Spleen (tissue), 11 donors: ENCODE measurements around the gene TREM2. TPM values are rescaled to one million over a fixed set of nuclear protein-coding genes. Genes with fewer than 3 reads are reported as not detected.
"Not testable (repeated sequence)": the region's sequence is repeated elsewhere in the genome, so short reads cannot be mapped to it uniquely, and the experiment has no call there.

Source experiments
- DNase-seq: peaks from one replicate; pipeline ENCODE4 v3.0.0-alpha.2; 2020
- H3K27ac ChIP-seq, 8 donors: fragments of 200-600 bp; sonication (generic) in 7 of 8; 1 replicate in 4 of 8; 2 replicates in 4 of 8; pipeline versions ENCODE4 v1.5.0 to v1.8.0; 2016 to 2021; ENCODE audit warnings: inconsistent platforms in 4 of 8, mild to moderate bottlenecking in 4 of 8, moderate library complexity in 1 of 8
- H3K27me3 ChIP-seq, 7 donors: fragments of 200-600 bp; sonication (generic) in 6 of 7; replicated peaks in 1 of 7; 1 replicate in 4 of 7; 2 replicates in 3 of 7; pipeline versions ENCODE4 v1.5.0 to v1.8.0; 2016 to 2021; ENCODE audit warnings: inconsistent platforms in 3 of 7, mild to moderate bottlenecking in 1 of 7
- H3K36me3 ChIP-seq, 6 donors: fragments of 200-600 bp; sonication (generic) in 5 of 6; 1 replicate in 4 of 6; 2 replicates in 2 of 6; pipeline versions ENCODE4 v1.5.0 to v1.8.0; 2016 to 2021; ENCODE audit warnings: inconsistent platforms in 2 of 6
- H3K4me1 ChIP-seq, 6 donors: fragments of 200-600 bp; sonication (generic) in 5 of 6; 1 replicate in 3 of 6; 2 replicates in 3 of 6; pipeline versions ENCODE4 v1.5.0 to v1.8.0; 2016 to 2021; ENCODE audit warnings: inconsistent platforms in 3 of 6
- H3K4me3 ChIP-seq, 8 donors: fragments of 200-600 bp; sonication (generic) in 7 of 8; 1 replicate in 4 of 8; 2 replicates in 4 of 8; pipeline versions ENCODE4 v1.5.0 to v1.8.0; 2016 to 2021; ENCODE audit warnings: inconsistent platforms in 4 of 8, mild to moderate bottlenecking in 4 of 8, moderate library complexity in 2 of 8
- H3K9me3 ChIP-seq, 8 donors: fragments of 200-600 bp; sonication (generic) in 7 of 8; 1 replicate in 4 of 8; 2 replicates in 4 of 8; pipeline versions ENCODE4 v1.5.0 to v1.8.0; 2016 to 2021; ENCODE audit warnings: inconsistent platforms in 4 of 8
- CTCF ChIP-seq, 11 experiments: fragments of 200-600 bp in 7 of 11; fragments of 450-650 bp in 4 of 11; sonication (generic) in 4 of 11; IDR thresholded peaks in 8 of 11; conservative IDR thresholded peaks in 3 of 11; 1 replicate in 7 of 11; 2 replicates in 4 of 11; pipeline versions ENCODE4 v1.4.0 to v1.8.0; 2016 to 2021; ENCODE audit warnings: antibody characterized with exemption in 11 of 11, inconsistent platforms in 4 of 11, mild to moderate bottlenecking in 1 of 11
- POLR2A ChIP-seq, 3 donors: fragments of 450-650 bp; IDR thresholded peaks; one replicate each; pipeline ENCODE4 v1.5.1; 2017; ENCODE audit warnings: antibody characterized with exemption in 3 of 3, mild to moderate bottlenecking in 1 of 3
- POLR2AphosphoS5 ChIP-seq, 3 donors: sonication (generic); formaldehyde crosslinking; IDR thresholded peaks; one replicate each; pipeline ENCODE4 v1.5.1; 2017; ENCODE audit warnings: antibody characterized with exemption in 3 of 3
- WGBS, 5 donors: extraction: QIAGEN DNeasy Blood & Tissue Kit in 3 of 5; methylation state at CpG; one replicate each; pipeline versions ENCODE4 v1.1.5 to v1.1.7; 2013 to 2018; 5-methylcytosine and 5-hydroxymethylcytosine counted together
- intact Hi-C: fragments of 100-400 bp; cut with DNase I; formaldehyde crosslinking; loops from one replicate; pipeline ENCODE4 v1.15.0; 2023; ENCODE audit warnings: low total_unique reads
- polyA plus RNA-seq, 3 donors: library from polyadenylated mRNA; stranded (reverse); fragments of 200-250 nt; gene quantifications; one replicate each; pipeline ENCODE4 v1.2.1, GENCODE V29; 2013
- total RNA-seq, 7 donors: library from RNA; depleted of rRNA in 3 of 7; stranded (reverse); fragments of >200 nt in 3 of 7; fragmentation: NEBNext Ultra II Directional in 4 of 7; extraction: Animal tissue kit (Norgen Biotek cat#: 25700) in 4 of 7; gene quantifications; one replicate each; pipeline versions ENCODE4 v1.1.0 to v1.2.1, GENCODE V29; 2016 to 2021
- donor health status: healthy with polysubstance abuse.
- donor health status: DM: no; HTN: no; CAD: no; lungs with moderate emphysema.
- donor health status: DM: no; HTN: no; CAD: no.
- donor health status: Bipolar disorder and iron deficiency.
- donor health status: healthy.
- donor health status: DM: no; HTN: no; CAD: no.
- donor health status: DM: yes; HTN: yes; CAD: no.

TREM2 gene
- total and polyA plus RNA-seq, 10 donors = 0.59 to 18.3 (median 0.73) TPM; not detected in 4

- intact Hi-C loops = no loop called here
- H3K36me3 ChIP-seq = peaks cover 0 to 77% (median 5%) of the 10 kb centered on the region in 6 donors
- WGBS, 5 donors = 77 to 85% (median 82%) methylated on average over 5 of the region's 5 CpGs
- DNase-seq = no peak
- peaks cover 0 to 67% (median 3%) of the 10 kb centered on the region in 6 donors for H3K4me1 ChIP-seq
- H3K9me3 ChIP-seq = peaks cover 0 to 19% (median 13%) of the 10 kb centered on the region in 8 donors
- H3K27me3 ChIP-seq = peaks cover 0 to 4% (median 0%) of the 10 kb centered on the region in 7 donors
- TF ChIP-seq POLR2A (IDR thresholded peaks at IDR 0.05) (no peak), POLR2AphosphoS5 (IDR thresholded peaks at IDR 0.05) (no peak), CTCF (IDR thresholded peaks at IDR 0.05 in 8 of 11, conservative IDR thresholded peaks at IDR 0.05 in 3 of 11) (no peak)
- peak overlapping the region in 1 of 8 donors; percentile 54 for H3K27ac ChIP-seq
- H3K4me3 ChIP-seq = no peak overlapping the region
Observed at GRCh38 chr6:41193171-41193734, 30.3 kb upstream of the TREM2 start.

DNA sequence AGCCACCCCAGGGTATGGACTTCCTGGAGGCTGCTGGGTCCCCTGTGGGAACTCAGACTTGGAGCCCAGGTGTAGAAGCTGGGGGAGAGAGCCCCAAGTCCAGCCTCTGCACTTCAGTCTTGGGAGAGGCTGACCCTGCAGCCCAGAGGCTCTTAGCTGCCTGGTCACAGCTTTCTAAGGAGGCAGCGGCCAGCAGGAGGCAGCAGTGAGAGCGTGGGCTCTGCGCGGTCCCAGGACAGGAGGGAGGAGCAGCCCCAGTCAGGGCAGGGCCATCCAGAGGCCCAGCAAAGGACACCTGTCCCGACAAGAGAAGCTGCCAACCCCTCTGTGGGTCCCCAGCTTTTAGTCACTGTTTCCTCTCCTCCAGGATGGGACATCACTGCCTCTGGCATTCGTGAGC, 28.7 kb upstream of the TREM2 start:
- Histone ChIP-seq H3K4me1 (peaks cover 0 to 61% (median 3%) of the 10 kb centered on the region in 6 donors), H3K27me3 (peaks cover 0 to 4% (median 0%) of the 10 kb centered on the region in 7 donors), H3K9me3 (peaks cover 0 to 19% (median 13%) of the 10 kb centered on the region in 8 donors), H3K4me3 (no peak overlapping the region), H3K36me3 (peaks cover 0 to 62% (median 5%) of the 10 kb centered on the region in 6 donors), H3K27ac (peak overlapping the region in 1 of 8 donors; percentile 30)
- TF ChIP-seq CTCF (IDR thresholded peaks at IDR 0.05 in 8 of 11, conservative IDR thresholded peaks at IDR 0.05 in 3 of 11) = peak in 10 of 11 experiments; percentile 6 to 77 (median 36)
- TF ChIP-seq POLR2AphosphoS5 (IDR thresholded peaks at IDR 0.05) = peak in 2 of 3 donors; percentile 8 to 66
- no peak for TF ChIP-seq POLR2A (IDR thresholded peaks at IDR 0.05)
- DNase-seq = peak; percentile 85
- intact Hi-C loops = no loop called here
- WGBS, 5 donors = 24 to 51% (median 34%) methylated on average over 5 to 6 of the region's 6 CpGs

- Histone ChIP-seq H3K4me3 (no peak overlapping the region), H3K4me1 (peaks cover 0 to 61% (median 11%) of the 10 kb centered on the region in 6 donors), H3K27ac (peak overlapping the region in 1 of 8 donors; percentile 37), H3K27me3 (peaks cover 0 to 4% (median 0%) of the 10 kb centered on the region in 7 donors), H3K9me3 (peaks cover 0 to 19% (median 13%) of the 10 kb centered on the region in 8 donors), H3K36me3 (peaks cover 0 to 55% (median 5%) of the 10 kb centered on the region in 6 donors)
- TF ChIP-seq POLR2AphosphoS5 (IDR thresholded peaks at IDR 0.05) (no peak), CTCF (IDR thresholded peaks at IDR 0.05 in 8 of 11, conservative IDR thresholded peaks at IDR 0.05 in 3 of 11) (no peak), POLR2A (IDR thresholded peaks at IDR 0.05) (no peak)
- DNase-seq = no peak
- intact Hi-C loops = no loop called here
- WGBS, 5 donors = 78 to 90% (median 86%) methylated on average over 3 of the region's 3 CpGs
Observed at GRCh38 chr6:41190791-41191190, 27.9 kb upstream of the TREM2 start.

GRCh38 chr6:41189967-41190366, 27.1 kb upstream of the TREM2 start:
- H3K4me3 ChIP-seq = no peak overlapping the region
- H3K27ac ChIP-seq = peak overlapping the region in 1 of 8 donors; percentile 37
- TF ChIP-seq POLR2A (IDR thresholded peaks at IDR 0.05) (no peak), CTCF (IDR thresholded peaks at IDR 0.05 in 8 of 11, conservative IDR thresholded peaks at IDR 0.05 in 3 of 11) (no peak), POLR2AphosphoS5 (IDR thresholded peaks at IDR 0.05) (no peak)
- H3K36me3 ChIP-seq = peaks cover 0 to 48% (median 5%) of the 10 kb centered on the region in 6 donors
- peaks cover 0 to 4% (median 0%) of the 10 kb centered on the region in 7 donors for H3K27me3 ChIP-seq
- peaks cover 0 to 61% (median 19%) of the 10 kb centered on the region in 6 donors for H3K4me1 ChIP-seq
- DNase-seq = no peak
- intact Hi-C loops = no loop called here
- 96 to 98% (median 98%) methylated on average over 2 of the region's 2 CpGs for WGBS, 5 donors
- H3K9me3 ChIP-seq = peaks cover 0 to 19% (median 13%) of the 10 kb centered on the region in 8 donors

GRCh38 chr6:41189046-41189445, 26.1 kb upstream of the TREM2 start:
- peaks cover 0 to 59% (median 19%) of the 10 kb centered on the region in 6 donors for H3K4me1 ChIP-seq
- H3K27me3 ChIP-seq, H3K4me3 ChIP-seq, DNase-seq, intact Hi-C loops: not testable (repeated sequence)
- peak overlapping the region in 2 of 8 donors; percentile 2 to 19 for H3K27ac ChIP-seq
- peaks cover 0 to 38% (median 2%) of the 10 kb centered on the region in 6 donors for H3K36me3 ChIP-seq
- peaks cover 0 to 19% (median 13%) of the 10 kb centered on the region in 8 donors for H3K9me3 ChIP-seq
